ENCODE data around the gene COL8A1. TPM values are rescaled to one million over a fixed set of nuclear protein-coding genes. Genes with fewer than 3 reads are reported as not detected.

Gene COL8A1
- total RNA-seq, 1 donor from 2014 or later = 0.09 TPM

- Mint-ChIP-seq H3K27me3 (peaks cover 13% of the 10 kb centered on the region), H3K4me1 (no peaks in the 10 kb centered on the region), H3K36me3 (ENCODE audit: low read depth) (no peaks in the 10 kb centered on the region), H3K27ac (no peak overlapping the region), H3K4me3 (no peak overlapping the region), H3K9me3 (no peaks in the 10 kb centered on the region)
- DNase-seq = no peak
- intact Hi-C loops (cut with micrococcal nuclease) = loop anchor here (1.0 kb wide), 1 partner anchor 108 kb away; no protein-coding TSS in a partner anchor
Observed at GRCh38 chr3:99645277-99646106, 7.1 kb downstream of the COL8A1 start.

GRCh38 chr3:99646107-99646435 is 7.7 kb downstream of the COL8A1 start:
- DNase-seq = no peak
- Mint-ChIP-seq H3K4me1 (no peaks in the 10 kb centered on the region), H3K27ac (no peak overlapping the region), H3K36me3 (ENCODE audit: low read depth) (no peaks in the 10 kb centered on the region), H3K4me3 (no peak overlapping the region), H3K27me3 (peaks cover 10% of the 10 kb centered on the region), H3K9me3 (no peaks in the 10 kb centered on the region)
- intact Hi-C loops (cut with micrococcal nuclease) = no loop called here

DNA sequence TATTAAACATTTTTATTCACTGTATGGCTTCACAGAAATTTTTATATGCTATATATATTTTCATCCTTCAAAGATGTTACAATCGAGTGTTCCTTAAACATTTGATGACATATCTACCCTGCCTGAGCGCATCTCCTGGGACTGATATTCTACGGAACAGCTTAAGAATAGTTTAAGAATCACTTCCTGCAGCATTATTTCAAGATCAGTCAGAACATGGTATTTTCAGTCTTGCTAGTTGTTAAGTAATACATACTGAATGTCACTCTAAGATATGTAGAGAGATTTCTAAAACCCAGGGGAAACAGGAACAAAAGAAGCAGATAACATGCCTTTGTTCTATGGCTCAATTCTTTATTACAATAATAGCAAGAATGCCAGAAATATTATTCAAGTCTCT is 8.7 kb downstream of the COL8A1 start:
- Mint-ChIP-seq H3K4me1 (no peaks in the 10 kb centered on the region), H3K36me3 (ENCODE audit: low read depth) (no peaks in the 10 kb centered on the region), H3K27me3 (peaks cover 8% of the 10 kb centered on the region), H3K9me3 (no peaks in the 10 kb centered on the region), H3K27ac (no peak overlapping the region), H3K4me3 (no peak overlapping the region)
- intact Hi-C loops (cut with micrococcal nuclease) = no loop called here
- DNase-seq = no peak

DNA sequence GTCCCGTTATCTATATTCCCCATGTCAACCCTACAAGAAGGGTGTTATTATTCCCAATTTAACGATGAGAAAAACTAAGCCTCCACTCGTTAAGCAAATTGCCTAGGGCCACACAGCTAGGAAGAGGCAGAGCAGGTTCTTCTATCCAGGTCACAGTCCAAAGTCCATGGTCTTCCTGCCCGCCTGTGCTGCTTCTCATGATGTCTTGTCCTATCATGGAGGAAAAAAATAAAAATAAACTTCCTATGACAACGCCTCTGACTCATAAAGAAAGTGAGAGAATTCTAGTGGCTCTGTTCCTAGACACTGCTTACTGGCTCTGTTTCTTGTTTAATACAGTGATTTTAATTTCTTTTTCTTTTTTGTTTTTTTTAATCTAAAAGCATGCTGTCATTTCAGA is 9.7 kb downstream of the COL8A1 start:
- H3K4me1 Mint-ChIP-seq = no peaks in the 10 kb centered on the region
- DNase-seq = no peak
- no peak overlapping the region for H3K27ac Mint-ChIP-seq
- H3K9me3 Mint-ChIP-seq = no peaks in the 10 kb centered on the region
- no peak overlapping the region for H3K4me3 Mint-ChIP-seq
- no peaks in the 10 kb centered on the region for H3K36me3 Mint-ChIP-seq (ENCODE audit: low read depth)
- intact Hi-C loops (cut with micrococcal nuclease) = no loop called here
- H3K27me3 Mint-ChIP-seq = peaks cover 4% of the 10 kb centered on the region

GRCh38 chr3:99648516-99648915 is 10.1 kb downstream of the COL8A1 start:
- DNase-seq = no peak
- no peak overlapping the region for H3K4me3 Mint-ChIP-seq
- peaks cover 4% of the 10 kb centered on the region for H3K27me3 Mint-ChIP-seq
- H3K27ac Mint-ChIP-seq = no peak overlapping the region
- H3K9me3 Mint-ChIP-seq = no peaks in the 10 kb centered on the region
- intact Hi-C loops (cut with micrococcal nuclease) = no loop called here
- H3K36me3 Mint-ChIP-seq (ENCODE audit: low read depth) = no peaks in the 10 kb centered on the region
- no peaks in the 10 kb centered on the region for H3K4me1 Mint-ChIP-seq

- Mint-ChIP-seq H3K27ac (no peak overlapping the region), H3K9me3 (no peaks in the 10 kb centered on the region), H3K27me3 (peaks cover 4% of the 10 kb centered on the region), H3K36me3 (ENCODE audit: low read depth) (no peaks in the 10 kb centered on the region), H3K4me1 (no peaks in the 10 kb centered on the region), H3K4me3 (no peak overlapping the region)
- intact Hi-C loops (cut with micrococcal nuclease) = no loop called here
- no peak for DNase-seq
Observed at GRCh38 chr3:99651531-99651930, 13.1 kb downstream of the COL8A1 start.

- intact Hi-C loops (cut with micrococcal nuclease) = no loop called here
- no peak for DNase-seq
- Mint-ChIP-seq H3K36me3 (ENCODE audit: low read depth) (no peaks in the 10 kb centered on the region), H3K4me3 (no peak overlapping the region), H3K27me3 (no peaks in the 10 kb centered on the region), H3K4me1 (no peaks in the 10 kb centered on the region), H3K9me3 (no peaks in the 10 kb centered on the region), H3K27ac (no peak overlapping the region)
Observed at GRCh38 chr3:99656624-99657023, 18.2 kb downstream of the COL8A1 start.

GRCh38 chr3:99658274-99658673 is 19.9 kb downstream of the COL8A1 start:
- Mint-ChIP-seq H3K36me3 (ENCODE audit: low read depth) (no peaks in the 10 kb centered on the region), H3K27ac (no peak overlapping the region), H3K4me1 (no peaks in the 10 kb centered on the region), H3K27me3 (no peaks in the 10 kb centered on the region), H3K4me3 (no peak overlapping the region), H3K9me3 (no peaks in the 10 kb centered on the region)
- intact Hi-C loops (cut with micrococcal nuclease) = no loop called here
- no peak for DNase-seq

- Mint-ChIP-seq H3K4me3 (no peak overlapping the region), H3K36me3 (ENCODE audit: low read depth) (no peaks in the 10 kb centered on the region), H3K4me1 (no peaks in the 10 kb centered on the region), H3K27me3 (no peaks in the 10 kb centered on the region), H3K9me3 (no peaks in the 10 kb centered on the region), H3K27ac (no peak overlapping the region)
- DNase-seq = no peak
- intact Hi-C loops (cut with micrococcal nuclease) = no loop called here
Observed at GRCh38 chr3:99659032-99659431, 20.6 kb downstream of the COL8A1 start.

DNA sequence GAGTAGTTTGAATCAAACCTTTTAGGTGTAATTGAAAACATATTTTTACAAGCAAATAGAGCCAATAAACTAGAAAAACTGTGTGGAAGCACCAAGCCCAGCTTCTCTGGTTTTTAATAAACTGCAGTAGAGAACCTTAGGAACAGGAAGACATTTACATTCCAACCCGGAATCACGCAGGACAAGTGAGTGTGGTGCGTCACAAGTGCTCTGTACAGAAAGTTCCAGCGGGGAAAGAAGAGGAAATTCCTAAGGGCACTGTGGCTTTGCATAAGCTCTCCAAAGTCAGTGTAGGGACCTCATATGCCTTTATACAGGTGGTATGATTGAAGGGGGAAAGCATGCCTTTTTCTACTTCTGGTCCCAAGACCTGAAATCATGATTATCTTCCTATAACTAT is 21.6 kb downstream of the COL8A1 start:
- no peaks in the 10 kb centered on the region for H3K4me1 Mint-ChIP-seq
- no peaks in the 10 kb centered on the region for H3K9me3 Mint-ChIP-seq
- H3K36me3 Mint-ChIP-seq (ENCODE audit: low read depth) = no peaks in the 10 kb centered on the region
- DNase-seq = no peak
- no peak overlapping the region for H3K4me3 Mint-ChIP-seq
- H3K27ac Mint-ChIP-seq = no peak overlapping the region
- peaks cover 1% of the 10 kb centered on the region for H3K27me3 Mint-ChIP-seq
- intact Hi-C loops (cut with micrococcal nuclease) = no loop called here

- Mint-ChIP-seq H3K27me3 (peaks cover 3% of the 10 kb centered on the region), H3K4me1 (no peaks in the 10 kb centered on the region), H3K27ac (no peak overlapping the region), H3K36me3 (ENCODE audit: low read depth) (no peaks in the 10 kb centered on the region), H3K4me3 (no peak overlapping the region), H3K9me3 (no peaks in the 10 kb centered on the region)
- no peak for DNase-seq
- intact Hi-C loops (cut with micrococcal nuclease) = no loop called here
Observed at GRCh38 chr3:99662838-99663570, 24.6 kb downstream of the COL8A1 start.

GRCh38 chr3:99663977-99664376 is 25.6 kb downstream of the COL8A1 start:
- no peak overlapping the region for H3K4me3 Mint-ChIP-seq
- DNase-seq = no peak
- H3K36me3 Mint-ChIP-seq (ENCODE audit: low read depth) = no peaks in the 10 kb centered on the region
- H3K27me3 Mint-ChIP-seq = peaks cover 3% of the 10 kb centered on the region
- H3K4me1 Mint-ChIP-seq = no peaks in the 10 kb centered on the region
- intact Hi-C loops (cut with micrococcal nuclease) = no loop called here
- no peak overlapping the region for H3K27ac Mint-ChIP-seq
- no peaks in the 10 kb centered on the region for H3K9me3 Mint-ChIP-seq

GRCh38 chr3:99665017-99665416 is 26.6 kb downstream of the COL8A1 start:
- Mint-ChIP-seq H3K4me3 (no peak overlapping the region), H3K4me1 (no peaks in the 10 kb centered on the region), H3K36me3 (ENCODE audit: low read depth) (no peaks in the 10 kb centered on the region), H3K9me3 (no peaks in the 10 kb centered on the region), H3K27me3 (peaks cover 5% of the 10 kb centered on the region), H3K27ac (no peak overlapping the region)
- DNase-seq = no peak
- intact Hi-C loops (cut with micrococcal nuclease) = no loop called here

GRCh38 chr3:99666201-99666600 is 27.8 kb downstream of the COL8A1 start:
- intact Hi-C loops (cut with micrococcal nuclease) = no loop called here
- Mint-ChIP-seq H3K27me3 (peaks cover 8% of the 10 kb centered on the region), H3K9me3 (no peaks in the 10 kb centered on the region), H3K27ac (no peak overlapping the region), H3K4me3 (no peak overlapping the region), H3K4me1 (no peaks in the 10 kb centered on the region), H3K36me3 (ENCODE audit: low read depth) (no peaks in the 10 kb centered on the region)
- DNase-seq = no peak
